Effector memory CD8-positive, alpha-beta T cell (primary cell): ENCODE data around the gene SFTPA2.
"Not testable (repeated sequence)": the region's sequence is repeated elsewhere in the genome, so short reads cannot be mapped to it uniquely, and the experiment has no call there.

Experiments used
- ATAC-seq: fragments of 150-1000 bp; cut with Tn5 transposase; replicated peaks from 2 replicates; pipeline ENCODE4 v1.10.0; 2021; ENCODE audit warnings: mild to moderate bottlenecking, moderate library complexity
- DNase-seq, 3 experiments: peaks; one replicate each; pipeline ENCODE4 v3.0.0; 2021
- H3K27ac Mint-ChIP-seq, 2 donors: one replicate each; pipeline ENCODE4 v1.8.0; 2022; ENCODE audit warnings: mild to moderate bottlenecking in 2 of 2, mixed read lengths in 2 of 2, moderate library complexity in 2 of 2
- H3K27me3 Mint-ChIP-seq, 2 donors: one replicate each; pipeline ENCODE4 v1.8.0; 2022; ENCODE audit warnings: mixed read lengths in 2 of 2
- H3K36me3 Mint-ChIP-seq: one replicate; pipeline ENCODE4 v1.8.0; 2022; ENCODE audit warnings: mild to moderate bottlenecking, moderate library complexity, mixed read lengths; ENCODE audit not compliant: insufficient read depth
- H3K4me1 Mint-ChIP-seq, 2 donors: one replicate each; pipeline ENCODE4 v1.8.0; 2022; ENCODE audit warnings: low read depth in 2 of 2, mixed read lengths in 2 of 2
- H3K4me3 Mint-ChIP-seq, 2 donors: one replicate each; pipeline ENCODE4 v1.8.0; 2022; ENCODE audit warnings: mild to moderate bottlenecking in 2 of 2, mixed read lengths in 2 of 2, moderate library complexity in 2 of 2
- H3K9me3 Mint-ChIP-seq, 2 donors: one replicate each; pipeline ENCODE4 v1.8.0; 2022; ENCODE audit warnings: mixed read lengths in 2 of 2

The SFTPA2 gene

GRCh38 chr10:79547973-79548372, 12.2 kb downstream of the SFTPA2 start:
- H3K9me3 Mint-ChIP-seq: no peaks in the 10 kb centered on the region
- H3K4me3 Mint-ChIP-seq: no peak overlapping the region
- peaks cover 0 to 11% of the 10 kb centered on the region in 2 donors for H3K27me3 Mint-ChIP-seq
- peaks cover 0 to 7% of the 10 kb centered on the region in 2 donors for H3K4me1 Mint-ChIP-seq
- H3K36me3 Mint-ChIP-seq: no peaks in the 10 kb centered on the region
- no peak for DNase-seq
- peak overlapping the region in 1 of 2 donors; percentile 39 for H3K27ac Mint-ChIP-seq
- no peak for ATAC-seq

- not testable (repeated sequence) for H3K9me3 Mint-ChIP-seq, ATAC-seq
Measured at GRCh38 chr10:79547128-79547527, 13.1 kb downstream of the SFTPA2 start.

GRCh38 chr10:79544926-79545659, 15.1 kb downstream of the SFTPA2 start:
- not testable (repeated sequence) for H3K27me3 Mint-ChIP-seq, H3K9me3 Mint-ChIP-seq, H3K36me3 Mint-ChIP-seq

More at GRCh38 chr10:79547128-79547527, 13.1 kb downstream of the SFTPA2 start:
- H3K4me3 Mint-ChIP-seq, H3K36me3 Mint-ChIP-seq, H3K27ac Mint-ChIP-seq, DNase-seq, H3K27me3 Mint-ChIP-seq, H3K4me1 Mint-ChIP-seq: not testable (repeated sequence)

GRCh38 chr10:79544408-79544807, 15.8 kb downstream of the SFTPA2 start:
- H3K36me3 Mint-ChIP-seq, H3K9me3 Mint-ChIP-seq, H3K4me3 Mint-ChIP-seq, H3K27me3 Mint-ChIP-seq, ATAC-seq, DNase-seq: not testable (repeated sequence)
- Mint-ChIP-seq H3K27ac (peak overlapping the region in 1 of 2 donors; percentile 7), H3K4me1 (peaks cover 0 to 10% of the 10 kb centered on the region in 2 donors)

More at GRCh38 chr10:79544926-79545659, 15.1 kb downstream of the SFTPA2 start:
- ATAC-seq, H3K27ac Mint-ChIP-seq, H3K4me3 Mint-ChIP-seq, DNase-seq: not testable (repeated sequence)
- peaks cover 0 to 10% of the 10 kb centered on the region in 2 donors for H3K4me1 Mint-ChIP-seq

- no peak for ATAC-seq
- no peaks in the 10 kb centered on the region for H3K36me3 Mint-ChIP-seq
- H3K4me1 Mint-ChIP-seq: peaks cover 0 to 4% of the 10 kb centered on the region in 2 donors
- DNase-seq: no peak
- no peak overlapping the region for H3K27ac Mint-ChIP-seq
- H3K9me3 Mint-ChIP-seq: no peaks in the 10 kb centered on the region
- no peak overlapping the region for H3K4me3 Mint-ChIP-seq
- H3K27me3 Mint-ChIP-seq: no peaks in the 10 kb centered on the region
Measured at GRCh38 chr10:79542626-79543025, 17.6 kb downstream of the SFTPA2 start.

GRCh38 chr10:79540930-79541329, 19.3 kb downstream of the SFTPA2 start:
- not testable (repeated sequence) for H3K4me3 Mint-ChIP-seq, DNase-seq, H3K9me3 Mint-ChIP-seq, H3K27me3 Mint-ChIP-seq, H3K36me3 Mint-ChIP-seq, H3K4me1 Mint-ChIP-seq, ATAC-seq, H3K27ac Mint-ChIP-seq

GRCh38 chr10:79538311-79538710, 21.9 kb downstream of the SFTPA2 start:
- not testable (repeated sequence) for H3K36me3 Mint-ChIP-seq, H3K27ac Mint-ChIP-seq, H3K4me1 Mint-ChIP-seq, ATAC-seq, DNase-seq, H3K9me3 Mint-ChIP-seq, H3K4me3 Mint-ChIP-seq, H3K27me3 Mint-ChIP-seq

GRCh38 chr10:79533903-79534175, 26.4 kb downstream of the SFTPA2 start:
- not testable (repeated sequence) for H3K27me3 Mint-ChIP-seq, ATAC-seq, H3K27ac Mint-ChIP-seq, H3K36me3 Mint-ChIP-seq, H3K9me3 Mint-ChIP-seq, H3K4me3 Mint-ChIP-seq, H3K4me1 Mint-ChIP-seq, DNase-seq

GRCh38 chr10:79533142-79533902, 26.9 kb downstream of the SFTPA2 start:
- DNase-seq, H3K9me3 Mint-ChIP-seq, H3K27me3 Mint-ChIP-seq, H3K36me3 Mint-ChIP-seq, H3K4me3 Mint-ChIP-seq, H3K27ac Mint-ChIP-seq, ATAC-seq, H3K4me1 Mint-ChIP-seq: not testable (repeated sequence)

- H3K9me3 Mint-ChIP-seq, H3K4me3 Mint-ChIP-seq, H3K4me1 Mint-ChIP-seq, DNase-seq, ATAC-seq, H3K27me3 Mint-ChIP-seq, H3K36me3 Mint-ChIP-seq, H3K27ac Mint-ChIP-seq: not testable (repeated sequence)
Measured at GRCh38 chr10:79528261-79528660, 31.9 kb downstream of the SFTPA2 start.

- not testable (repeated sequence) for DNase-seq, H3K4me3 Mint-ChIP-seq, ATAC-seq, H3K36me3 Mint-ChIP-seq, H3K4me1 Mint-ChIP-seq, H3K9me3 Mint-ChIP-seq, H3K27ac Mint-ChIP-seq
- peaks cover 4 to 11% of the 10 kb centered on the region in 2 donors for H3K27me3 Mint-ChIP-seq
Measured at GRCh38 chr10:79525049-79525710, 35.0 kb downstream of the SFTPA2 start.

GRCh38 chr10:79523157-79523853, 36.9 kb downstream of the SFTPA2 start:
- not testable (repeated sequence) for H3K4me1 Mint-ChIP-seq, H3K4me3 Mint-ChIP-seq, H3K36me3 Mint-ChIP-seq, DNase-seq, H3K9me3 Mint-ChIP-seq, ATAC-seq, H3K27ac Mint-ChIP-seq
- H3K27me3 Mint-ChIP-seq: peaks cover 4 to 11% of the 10 kb centered on the region in 2 donors

GRCh38 chr10:79522464-79522863, 37.7 kb downstream of the SFTPA2 start:
- H3K27me3 Mint-ChIP-seq: peaks cover 4 to 11% of the 10 kb centered on the region in 2 donors
- not testable (repeated sequence) for H3K4me3 Mint-ChIP-seq, DNase-seq, H3K36me3 Mint-ChIP-seq, H3K4me1 Mint-ChIP-seq, H3K27ac Mint-ChIP-seq, H3K9me3 Mint-ChIP-seq, ATAC-seq
